CMK (cell line): Measurements from ENCODE around the gene ATP8A2.

Experiments used
- DNase-seq: peaks from one replicate; pipeline ENCODE4 v3.0.0-alpha.2; 2010; ENCODE audit warnings: low read depth

ATP8A2 gene

DNA sequence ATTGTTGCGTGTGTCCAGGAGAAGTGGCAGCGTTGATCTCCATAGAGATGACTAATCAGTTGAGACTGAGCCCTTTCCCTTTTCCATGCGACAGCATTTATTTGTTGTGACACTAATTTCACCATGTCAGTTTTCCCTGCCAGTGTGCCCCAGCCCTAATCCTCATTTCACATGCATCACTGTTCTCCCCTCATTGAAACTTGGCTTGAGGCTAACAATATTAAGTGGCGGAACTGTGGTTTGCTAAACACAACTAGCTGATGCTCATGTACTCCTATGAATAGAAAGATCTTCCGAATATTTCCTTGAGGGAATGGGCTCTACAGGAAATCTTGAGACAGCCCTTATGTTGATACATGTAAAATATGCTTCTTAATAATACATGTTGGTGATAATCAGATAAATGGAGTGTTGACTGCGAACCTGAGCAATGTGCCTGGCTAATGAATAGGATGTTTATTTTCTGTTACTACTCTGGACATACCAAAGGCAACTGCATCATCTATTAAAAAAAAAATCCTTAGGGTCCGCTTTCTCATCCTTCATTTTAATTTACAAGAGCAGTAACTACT is 258.6 kb downstream of the ATP8A2 start:
- no peak for DNase-seq

DNA sequence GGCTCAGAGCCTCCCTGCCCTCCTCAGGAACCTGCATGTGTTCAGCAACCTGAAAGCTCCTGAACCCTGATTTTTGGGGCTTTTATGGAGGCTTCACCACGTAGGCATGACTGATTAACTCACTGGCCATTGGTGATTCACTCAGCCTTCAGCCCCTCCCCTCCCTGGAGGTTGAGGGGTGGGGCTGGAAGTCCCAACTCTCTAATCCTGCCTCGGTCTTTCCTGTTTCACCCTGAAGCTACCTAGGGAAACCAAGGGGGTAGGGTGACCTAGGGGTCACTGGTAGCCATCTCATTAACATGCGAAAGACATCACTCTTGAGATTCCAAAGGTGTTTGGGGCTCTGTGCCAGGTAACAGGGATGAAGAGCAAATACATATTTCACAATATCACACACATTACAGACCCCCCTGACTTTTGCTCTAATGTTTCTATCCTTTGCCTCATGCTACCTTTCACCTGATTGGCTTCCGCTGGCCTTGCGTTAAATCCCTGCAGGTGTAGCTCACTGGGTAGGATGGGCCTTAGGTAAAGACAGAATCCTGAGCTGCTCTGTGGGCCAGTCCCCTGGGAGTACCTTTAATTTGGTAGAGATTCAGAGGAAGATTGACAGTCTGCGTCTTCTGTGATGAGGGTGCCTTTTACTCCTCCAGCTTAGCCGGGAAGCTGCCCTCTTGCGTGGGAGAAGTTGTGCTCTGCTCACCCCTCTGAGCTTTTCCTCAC is 260.6 kb downstream of the ATP8A2 start:
- DNase-seq = no peak

DNA sequence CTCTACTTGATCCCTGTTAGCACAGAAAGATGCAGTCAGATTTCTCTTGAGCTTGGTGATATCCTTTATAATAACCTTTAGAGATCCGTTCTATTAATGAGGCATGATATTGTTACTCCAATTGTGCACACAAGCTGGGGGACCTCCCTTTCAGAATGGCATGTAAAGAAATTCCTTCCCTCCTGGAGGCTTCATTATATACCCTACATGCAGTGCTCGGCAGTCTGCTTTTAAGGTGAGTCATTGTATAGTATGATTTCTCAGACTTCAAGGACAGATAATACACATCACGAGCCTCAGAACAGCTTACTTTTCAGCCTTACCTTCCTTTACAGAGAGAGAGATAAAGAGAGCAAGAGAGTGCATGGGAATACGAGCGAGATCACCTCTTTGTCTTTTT is 261.3 kb downstream of the ATP8A2 start:
- no peak for DNase-seq

DNA sequence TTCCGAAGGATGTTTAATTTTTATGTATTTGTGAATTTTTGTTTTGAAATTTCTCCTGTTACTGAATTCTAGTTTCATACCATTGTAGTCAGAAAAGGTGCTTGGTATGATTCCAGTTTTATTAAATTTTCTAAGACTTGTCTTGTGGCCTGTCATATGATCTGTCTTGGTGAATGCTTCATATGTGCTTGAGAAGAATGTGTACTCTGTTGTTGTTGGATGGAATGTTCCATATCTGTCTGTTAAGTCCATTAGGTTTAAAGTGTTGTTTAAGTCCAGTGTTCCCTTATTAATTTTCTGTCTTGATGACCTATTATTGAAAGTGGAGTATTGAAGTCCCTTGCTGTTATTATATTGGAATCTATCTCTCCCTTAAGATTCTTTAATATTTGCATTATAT is 273.9 kb downstream of the ATP8A2 start:
- no peak for DNase-seq

DNA sequence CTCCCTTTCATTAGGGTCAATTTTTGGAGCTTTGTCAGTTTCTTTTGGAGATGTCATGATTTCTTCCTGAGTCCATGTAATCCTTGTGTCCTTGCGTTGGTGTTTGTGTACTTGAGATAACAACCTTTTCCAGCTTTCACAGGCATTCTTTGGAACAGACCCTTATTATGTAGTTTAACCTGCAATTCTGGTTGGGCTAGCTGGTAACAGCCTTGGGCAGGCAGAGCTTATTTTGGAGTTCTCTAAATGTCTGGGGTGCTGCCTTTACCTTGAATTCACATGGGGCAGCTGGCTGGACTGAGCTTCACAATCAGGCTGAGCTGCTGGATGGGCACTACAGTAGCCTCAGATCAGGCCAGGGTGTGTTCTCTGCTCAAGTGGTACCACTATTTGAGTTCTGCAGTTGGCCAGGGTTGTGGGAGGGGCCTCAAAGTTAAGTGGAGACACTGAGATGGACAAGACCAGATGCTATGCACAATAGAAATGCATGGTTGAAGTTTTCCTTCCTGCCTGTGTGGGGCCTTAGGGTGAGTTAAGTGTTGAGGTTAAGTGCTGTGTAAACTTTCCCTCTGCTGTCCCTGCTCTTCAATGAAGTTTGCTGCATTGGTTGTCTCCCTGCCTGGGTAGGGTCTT is 277.3 kb downstream of the ATP8A2 start:
- DNase-seq = no peak

DNA sequence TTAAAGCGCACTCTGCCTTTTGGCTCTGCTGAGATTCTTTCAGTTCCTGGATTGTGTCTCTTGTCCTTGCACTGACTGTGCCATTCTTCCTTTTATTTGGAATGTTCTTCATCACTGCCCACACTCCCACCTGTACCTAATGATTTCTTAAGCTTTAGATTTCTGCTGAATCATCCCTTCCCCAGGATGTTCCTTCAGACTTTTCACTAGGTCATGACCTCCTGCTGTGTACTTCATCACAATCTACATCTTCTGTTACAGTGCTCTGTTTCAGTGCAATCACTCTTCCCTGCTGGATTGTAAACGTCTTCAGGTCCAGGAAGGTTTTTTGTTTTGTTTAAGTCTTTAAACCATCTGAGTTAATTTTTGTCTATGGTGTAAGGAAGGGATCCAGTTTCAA is 281.0 kb downstream of the ATP8A2 start:
- no peak for DNase-seq

DNA sequence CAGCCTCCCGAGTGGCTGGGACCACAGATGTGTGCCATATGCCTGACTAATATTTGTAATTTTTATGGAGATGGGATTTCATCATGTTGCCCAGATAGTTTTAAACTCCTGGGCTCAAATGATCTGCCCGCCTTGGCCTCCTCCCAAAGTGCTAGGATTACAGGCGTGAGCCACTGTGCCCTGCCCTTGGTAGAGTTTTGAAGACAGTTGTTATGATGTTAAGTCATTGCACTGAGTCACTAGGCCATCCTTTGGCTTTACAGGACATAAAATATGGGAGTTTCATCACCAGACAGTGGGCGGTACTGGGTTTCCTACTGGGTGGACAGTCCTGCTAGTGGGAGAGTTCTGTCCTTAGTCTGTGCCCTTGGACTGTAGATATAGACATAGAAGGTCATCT is 282.5 kb downstream of the ATP8A2 start:
- no peak for DNase-seq

DNA sequence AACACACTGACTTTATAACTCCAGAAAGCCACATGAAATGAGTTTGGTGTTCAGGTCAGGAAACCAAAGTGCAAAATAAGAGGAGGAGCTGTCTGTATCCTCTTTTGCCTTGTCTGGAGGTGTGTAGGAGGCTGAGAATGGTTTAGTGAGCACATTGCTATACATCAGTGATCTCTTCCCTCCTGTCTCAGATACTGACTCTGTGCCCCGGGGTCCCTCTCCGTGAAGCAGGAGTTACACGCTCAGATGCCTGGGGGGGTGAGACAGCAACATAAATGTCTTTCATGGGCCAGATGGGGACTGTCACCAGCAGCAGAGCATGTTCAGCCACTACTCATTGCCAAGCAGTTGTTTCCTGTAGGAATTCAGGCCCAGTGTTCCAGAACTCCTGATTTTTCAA is 285.4 kb downstream of the ATP8A2 start:
- DNase-seq = no peak

DNA sequence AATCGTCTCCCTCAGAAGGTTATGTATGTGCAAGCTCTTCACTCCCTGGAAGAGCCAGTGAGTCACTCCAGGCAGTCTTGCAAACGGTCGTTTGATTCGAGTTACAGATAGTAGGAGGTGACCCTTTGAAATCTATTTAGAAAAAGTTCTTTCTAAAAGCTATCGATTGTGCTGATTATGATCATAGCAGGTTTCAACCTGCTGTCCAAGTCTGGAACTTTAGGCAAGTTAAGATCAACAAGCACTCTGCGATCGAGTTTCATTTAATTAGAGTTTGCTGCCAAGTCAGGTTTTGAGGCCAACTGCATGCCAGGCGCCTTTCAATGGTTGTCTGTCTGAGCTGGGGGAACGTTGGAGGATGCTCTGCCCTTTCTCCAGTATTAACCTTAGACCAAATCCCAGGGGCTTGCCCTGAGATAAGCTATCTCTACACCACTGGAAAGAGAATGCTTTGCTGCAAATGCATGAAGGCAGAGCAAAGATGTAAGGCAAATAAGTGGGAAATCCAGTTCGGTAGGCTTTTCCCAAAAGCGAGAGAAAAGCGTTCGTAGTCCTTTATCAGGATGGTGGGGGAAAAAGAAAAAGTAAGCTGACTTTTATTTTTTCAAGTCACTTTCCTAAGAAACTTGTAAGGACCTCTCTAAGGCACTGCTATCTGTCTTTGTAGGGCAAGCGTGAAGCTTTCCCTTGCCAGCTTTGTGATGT is 287.5 kb downstream of the ATP8A2 start:
- DNase-seq = no peak

DNA sequence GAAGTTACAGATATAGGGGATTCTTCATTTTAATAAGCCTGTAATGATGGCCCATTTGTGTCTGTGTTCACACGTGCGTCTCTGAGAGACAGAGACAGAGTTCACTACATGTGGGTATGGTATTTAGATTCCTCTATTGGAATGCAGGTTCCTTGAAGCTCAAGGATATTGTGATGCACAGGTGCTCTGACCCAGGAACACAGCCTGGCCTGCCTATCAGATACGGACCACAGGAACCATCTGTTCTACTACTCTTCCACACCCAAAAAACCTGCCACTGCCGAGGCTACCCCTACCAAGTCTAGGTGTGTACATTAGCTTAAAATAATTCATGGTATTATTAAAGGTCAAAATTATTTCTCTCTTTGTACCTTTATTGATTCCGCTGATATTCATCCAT is 289.2 kb downstream of the ATP8A2 start:
- no peak for DNase-seq

DNA sequence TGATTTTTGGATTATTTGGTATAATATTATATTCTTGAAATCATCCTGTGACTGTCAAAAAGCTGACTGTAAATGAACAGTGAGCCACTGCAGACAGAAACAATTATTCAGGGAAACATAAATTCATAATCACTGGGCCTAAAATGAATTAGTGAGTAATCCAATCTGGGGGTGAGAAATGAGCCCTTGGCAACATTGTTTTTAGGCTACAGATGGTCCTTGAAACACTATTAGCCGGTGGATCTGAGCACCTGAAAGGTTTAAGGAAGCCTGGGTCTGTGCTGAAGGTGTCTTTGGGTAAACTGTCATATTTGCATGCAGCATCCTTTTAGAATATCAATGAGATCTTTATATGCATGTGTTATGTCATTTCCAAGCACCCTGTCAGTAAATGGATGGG is 290.7 kb downstream of the ATP8A2 start:
- DNase-seq = no peak

DNA sequence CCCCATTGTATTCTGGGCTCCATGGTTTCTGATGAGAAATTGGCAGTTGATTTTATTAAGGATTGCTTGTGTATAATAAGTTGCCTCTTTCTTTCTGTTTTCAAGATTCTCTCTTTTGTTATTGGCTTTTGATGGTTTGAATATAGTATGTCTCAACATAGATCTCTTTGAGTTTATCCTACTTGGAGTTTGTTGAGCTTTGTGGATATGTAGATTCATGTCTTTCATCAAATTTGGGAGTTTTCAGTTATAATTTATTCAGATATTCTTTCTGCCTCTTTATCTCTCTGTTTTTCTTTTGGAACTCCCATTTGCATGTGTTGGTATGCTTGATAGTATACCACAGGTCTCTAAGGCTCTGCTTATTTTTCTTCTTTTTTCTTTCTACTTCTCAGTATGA is 296.6 kb downstream of the ATP8A2 start:
- DNase-seq = no peak

DNA sequence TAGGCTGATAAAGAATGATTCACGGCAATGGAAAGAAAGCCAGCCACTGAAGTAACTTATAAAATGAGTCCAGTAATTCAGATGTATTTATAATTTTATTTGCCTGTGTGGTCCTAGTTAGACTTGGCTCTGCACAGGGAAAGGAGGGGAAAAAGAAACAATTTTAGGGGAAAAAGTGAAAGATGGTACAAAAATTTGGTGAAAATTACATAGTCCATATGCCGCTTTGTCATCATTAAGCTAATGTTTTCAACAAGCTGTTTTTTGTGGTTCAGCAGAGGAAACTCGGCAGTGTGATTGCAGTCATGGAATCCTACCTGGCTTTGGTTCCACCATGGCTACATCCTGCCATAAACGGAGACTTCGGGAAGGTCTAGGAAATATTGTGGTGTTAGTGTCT is 301.9 kb downstream of the ATP8A2 start:
- no peak for DNase-seq

DNA sequence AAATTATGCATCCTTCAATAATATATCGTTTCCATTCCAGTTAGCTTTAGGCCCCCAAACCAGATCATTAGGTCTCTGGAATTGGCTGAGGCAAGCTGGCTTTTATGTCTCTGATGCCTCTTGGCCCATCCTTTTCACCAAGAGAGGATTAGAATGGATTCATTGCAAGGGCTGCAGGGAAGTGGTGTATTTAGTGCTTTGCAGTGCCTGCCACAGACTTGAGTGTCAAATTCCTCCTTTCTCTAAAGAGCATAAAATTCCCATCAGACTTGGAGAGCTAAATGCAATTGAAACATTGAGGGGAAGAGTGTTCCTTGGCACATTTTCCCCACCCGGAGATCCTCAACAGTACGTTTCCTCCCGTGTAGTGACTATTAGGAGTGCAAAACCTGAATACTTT is 302.6 kb downstream of the ATP8A2 start:
- no peak for DNase-seq

DNA sequence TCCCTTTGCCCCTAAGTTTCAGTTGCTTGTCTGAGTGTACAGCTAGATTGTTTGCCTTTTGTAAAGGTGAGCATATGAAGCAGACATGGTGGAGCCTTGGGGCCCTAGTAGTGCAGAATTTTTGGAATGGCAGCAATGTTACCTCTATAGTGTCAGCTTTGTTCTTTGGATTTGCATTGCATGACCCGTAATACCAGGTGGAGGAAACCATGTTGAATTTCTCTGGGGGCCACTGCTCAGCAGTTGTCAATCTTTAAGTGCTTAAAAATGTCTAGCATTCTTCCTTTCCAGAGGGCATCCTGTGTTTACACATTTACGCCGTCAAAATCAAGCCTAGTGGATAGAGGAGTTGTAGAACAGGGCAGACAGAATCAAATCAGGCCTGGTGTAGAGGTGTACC is 303.3 kb downstream of the ATP8A2 start:
- DNase-seq = no peak

DNA sequence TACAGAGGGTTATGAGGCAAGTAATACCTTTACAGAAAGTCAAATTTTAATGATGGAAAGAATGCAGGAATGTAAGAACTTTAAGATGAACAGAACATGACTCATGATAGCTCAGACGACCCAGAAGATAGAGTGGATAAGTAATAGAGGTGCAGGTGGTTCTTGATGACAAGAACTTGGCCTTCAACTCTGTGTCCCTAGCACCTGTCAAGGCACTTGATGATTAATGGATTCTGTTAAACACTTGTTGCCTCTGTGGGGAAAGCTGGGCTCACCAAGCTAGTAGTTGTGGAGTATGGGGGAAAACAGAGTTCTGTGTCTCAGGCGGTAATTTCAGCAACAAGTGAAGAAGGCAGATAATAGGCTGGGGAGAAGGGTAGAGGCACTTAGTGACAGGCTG is 306.2 kb downstream of the ATP8A2 start:
- no peak for DNase-seq

DNA sequence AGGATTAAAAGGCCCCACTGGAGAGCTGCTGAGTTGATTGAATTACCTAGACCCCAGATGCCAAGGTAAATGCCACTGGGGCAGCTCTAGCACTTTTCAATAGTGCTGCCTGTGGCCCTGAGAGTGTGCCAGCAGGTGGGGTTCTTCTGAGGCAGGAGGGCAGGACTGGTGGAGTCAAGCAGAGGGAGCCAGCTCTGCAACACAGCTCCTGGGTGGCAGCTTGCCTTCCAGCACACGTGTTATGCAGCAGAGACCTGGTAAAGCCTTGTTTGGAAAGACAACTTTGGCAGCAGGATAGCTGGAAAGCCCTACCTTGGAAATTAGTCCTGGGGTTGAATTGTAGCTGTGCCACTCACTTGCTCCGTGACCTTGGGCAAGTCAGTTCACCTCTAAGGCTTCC is 306.6 kb downstream of the ATP8A2 start:
- DNase-seq = no peak

DNA sequence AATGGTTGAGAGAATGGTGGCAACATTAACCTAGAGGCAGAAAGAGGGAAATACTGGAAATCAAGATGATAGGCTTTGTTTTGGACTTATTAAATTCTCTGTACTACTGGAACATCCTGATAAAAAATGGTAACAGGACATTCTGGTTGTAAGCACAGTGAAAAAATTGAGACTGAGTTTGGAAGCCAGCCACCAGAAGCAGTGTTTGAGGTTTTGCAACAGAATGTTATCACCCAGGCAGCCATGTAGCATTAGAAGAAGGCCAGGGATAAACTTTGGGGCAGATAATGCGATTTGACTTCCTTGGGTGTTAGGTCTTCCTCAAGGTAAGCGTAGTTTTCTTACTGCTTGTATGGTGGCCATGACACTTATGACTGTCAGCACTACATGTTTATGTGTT is 307.4 kb downstream of the ATP8A2 start:
- DNase-seq = no peak

DNA sequence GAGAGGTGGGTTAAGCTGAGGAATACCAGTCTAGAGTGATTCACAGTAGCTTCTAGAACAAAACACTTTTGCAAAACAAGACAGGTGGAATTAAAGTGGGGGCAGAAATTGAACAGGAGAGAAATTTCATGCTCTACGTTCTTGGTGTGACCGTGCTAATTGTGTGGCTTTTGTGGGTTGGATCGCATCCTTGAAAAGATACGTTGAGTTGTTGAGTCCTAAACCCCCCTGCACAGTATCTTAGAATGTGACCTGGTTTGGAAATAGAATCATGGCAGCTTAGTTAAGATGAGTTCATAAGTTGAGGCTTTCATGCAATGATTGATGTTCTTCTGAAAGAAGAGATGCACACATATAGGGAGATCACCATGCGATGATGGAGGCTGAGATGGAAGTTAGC is 308.2 kb downstream of the ATP8A2 start:
- no peak for DNase-seq

DNA sequence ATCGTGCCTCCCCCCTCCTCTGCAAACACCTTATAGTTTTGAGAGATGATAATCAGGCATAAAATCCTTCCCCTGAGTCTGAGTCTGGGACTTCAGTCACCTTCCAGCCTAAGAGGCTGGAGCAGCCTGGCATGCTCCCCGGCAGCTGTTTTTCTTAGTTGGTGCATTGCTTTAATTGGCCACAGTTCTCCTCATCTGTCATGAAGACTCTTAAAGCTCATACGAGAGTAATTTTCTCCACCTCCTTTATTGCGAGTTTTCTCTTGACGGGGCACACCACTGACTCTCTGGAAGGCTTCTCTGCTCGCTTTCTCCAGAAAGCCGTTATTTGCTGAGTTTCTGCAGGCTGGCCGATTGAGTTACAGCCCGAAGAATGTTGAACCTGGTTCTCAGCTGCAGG is 310.5 kb downstream of the ATP8A2 start:
- DNase-seq = no peak

DNA sequence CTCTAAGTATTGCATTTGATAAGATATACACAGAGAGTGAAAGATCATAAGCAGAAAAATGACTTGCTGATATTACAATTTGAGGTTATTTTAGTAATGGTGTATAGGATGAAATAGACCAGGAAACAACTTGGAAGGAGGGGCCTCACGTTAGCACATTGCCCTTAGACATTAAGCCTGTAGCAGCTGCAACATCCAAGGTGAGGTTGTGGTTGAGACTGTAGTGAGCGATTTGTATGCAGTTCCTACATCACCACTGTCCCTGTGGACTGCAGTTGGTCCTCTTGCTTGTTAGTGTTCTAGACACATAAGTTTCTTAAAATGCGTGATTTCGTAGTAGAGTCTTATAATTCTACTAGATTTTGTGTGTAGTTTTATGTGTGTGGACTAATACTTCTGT is 311.3 kb downstream of the ATP8A2 start:
- no peak for DNase-seq

DNA sequence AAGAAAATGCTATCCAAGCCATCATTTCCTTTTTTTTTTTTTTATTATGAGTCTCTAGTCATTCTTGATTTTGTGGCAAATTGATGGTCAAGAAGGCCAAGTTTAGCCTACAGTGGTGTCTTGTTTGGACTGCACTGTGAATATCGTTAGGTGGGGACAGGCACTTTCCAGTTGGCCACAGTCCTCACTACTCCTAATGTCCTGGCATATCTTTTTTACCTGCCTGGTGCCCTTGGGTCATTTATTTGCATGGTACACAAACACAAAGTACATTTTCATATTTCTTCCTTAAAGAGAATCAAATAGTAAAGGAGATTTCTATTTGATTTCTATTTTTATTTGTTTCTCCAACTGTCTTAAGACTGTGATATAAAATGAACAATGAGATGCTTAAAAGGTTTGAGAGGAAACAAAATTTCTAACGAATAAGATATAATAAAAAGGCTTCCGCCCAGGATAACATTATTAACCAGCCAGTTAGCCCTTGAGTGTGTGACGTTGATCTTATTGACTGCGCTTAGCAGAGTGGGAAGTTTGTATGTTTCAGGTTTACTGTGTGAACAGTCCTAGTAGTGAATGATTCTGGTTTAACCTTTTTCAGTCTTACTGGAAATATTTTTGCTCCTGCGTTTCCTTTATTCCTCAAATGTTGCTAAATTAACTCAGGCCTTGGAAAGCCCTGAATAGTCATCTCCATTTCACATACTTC is 312.0 kb downstream of the ATP8A2 start:
- no peak for DNase-seq

DNA sequence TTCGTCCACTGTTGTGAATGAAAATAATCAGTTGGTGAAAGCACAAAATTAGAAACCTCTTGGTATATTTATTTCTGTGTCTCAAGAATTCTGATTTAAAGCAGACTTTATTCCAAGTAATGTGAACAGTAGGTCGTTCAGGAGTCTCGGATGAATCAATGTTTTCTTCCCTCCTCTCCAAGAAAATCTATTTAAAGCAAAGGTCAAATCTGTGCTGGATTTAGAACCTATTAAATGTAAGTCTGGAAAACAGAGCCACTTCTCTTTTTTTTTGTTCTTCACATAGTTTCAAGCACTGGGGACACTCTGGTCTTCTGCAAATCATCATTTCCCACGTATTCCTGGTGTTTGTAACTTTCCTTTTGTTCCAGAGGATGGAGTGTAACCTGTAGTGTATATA is 312.7 kb downstream of the ATP8A2 start:
- DNase-seq = no peak
